ENCODE data around the gene TMEM167B.
"Not testable (repeated sequence)": the region's sequence is repeated elsewhere in the genome, so short reads cannot be mapped to it uniquely, and the experiment has no call there.

TMEM167B gene

DNA sequence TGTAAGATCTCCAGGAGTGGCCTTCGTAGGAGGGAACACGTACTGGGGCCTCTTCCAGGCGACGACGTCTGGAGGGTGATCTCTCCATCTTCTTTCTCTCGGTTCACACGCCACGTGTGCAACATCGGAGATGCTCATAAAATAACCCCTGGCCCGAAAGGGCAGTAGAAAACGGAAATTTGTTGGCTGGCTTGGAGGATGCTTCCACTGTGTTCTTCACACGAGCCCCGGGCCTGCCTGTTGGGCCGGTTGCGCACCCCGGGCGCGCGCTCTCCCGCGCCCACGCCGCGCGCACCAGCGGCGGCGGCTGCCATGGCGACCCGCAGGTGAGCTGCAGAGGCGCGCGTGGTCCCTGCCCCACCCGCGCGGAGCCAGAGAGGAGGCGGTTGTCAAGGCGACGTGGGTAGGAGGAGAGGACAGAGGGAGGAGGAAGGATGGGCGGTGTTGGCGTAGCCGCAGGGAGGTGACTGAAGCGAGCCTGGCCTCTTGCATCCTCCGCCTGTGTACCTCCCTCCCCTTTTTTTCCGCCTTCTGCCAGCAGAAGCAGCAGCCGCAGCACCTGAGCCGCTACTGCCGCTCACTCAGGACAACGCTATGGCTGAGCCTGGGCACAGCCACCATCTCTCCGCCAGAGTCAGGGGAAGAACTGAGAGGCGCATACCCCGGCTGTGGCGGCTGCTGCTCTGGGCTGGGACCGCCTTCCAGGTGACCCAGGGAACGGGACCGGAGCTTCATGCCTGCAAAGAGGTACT, 23.2 kb downstream of the TMEM167B start, which contains the start of gene ELAPOR1:
ELAPOR1 (plus strand) TSS at position 526 of the 752 bp plus-strand sequence; CDS start at position 595, 69 bp downstream.
- DNase-seq (ENCODE audit: low read depth) = peak; percentile 78

DNA sequence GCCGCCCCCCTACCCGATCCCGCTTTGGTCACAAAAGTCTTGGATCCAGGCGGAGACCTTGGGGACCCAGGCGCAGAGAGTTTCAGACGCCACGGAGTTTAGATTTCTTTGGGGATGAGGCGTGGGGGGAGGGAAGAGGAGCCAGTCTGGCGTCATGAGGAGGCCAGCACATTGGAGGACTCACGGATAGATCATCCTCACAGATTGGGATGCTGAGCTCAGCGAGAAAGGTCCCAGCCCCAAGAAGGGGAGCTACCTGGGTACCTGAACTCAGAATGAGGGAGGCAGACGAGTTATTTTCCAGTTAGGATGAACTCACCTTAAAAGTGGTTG, 23.7 kb downstream of the TMEM167B start:
- DNase-seq (ENCODE audit: low read depth) = no peak

DNA sequence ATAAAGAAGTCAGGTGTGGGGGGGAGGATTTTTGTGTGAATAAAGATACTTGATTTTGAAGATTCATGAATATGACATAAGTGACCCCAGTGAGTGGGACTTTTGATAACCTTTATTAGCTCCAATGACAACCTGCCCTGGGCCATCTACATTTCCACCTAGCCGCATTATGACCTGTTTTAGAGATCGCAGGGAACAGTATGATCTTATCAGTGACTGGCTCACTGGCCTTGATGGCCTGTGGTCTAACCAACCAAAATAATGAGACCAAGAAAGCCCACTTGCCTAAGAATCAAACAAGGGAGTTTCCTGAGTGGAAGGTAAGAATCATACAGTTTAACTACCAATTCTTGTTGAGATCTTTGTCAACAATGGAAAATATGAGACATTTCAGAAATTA, 25.1 kb downstream of the TMEM167B start:
- no peak for DNase-seq (ENCODE audit: low read depth)

DNA sequence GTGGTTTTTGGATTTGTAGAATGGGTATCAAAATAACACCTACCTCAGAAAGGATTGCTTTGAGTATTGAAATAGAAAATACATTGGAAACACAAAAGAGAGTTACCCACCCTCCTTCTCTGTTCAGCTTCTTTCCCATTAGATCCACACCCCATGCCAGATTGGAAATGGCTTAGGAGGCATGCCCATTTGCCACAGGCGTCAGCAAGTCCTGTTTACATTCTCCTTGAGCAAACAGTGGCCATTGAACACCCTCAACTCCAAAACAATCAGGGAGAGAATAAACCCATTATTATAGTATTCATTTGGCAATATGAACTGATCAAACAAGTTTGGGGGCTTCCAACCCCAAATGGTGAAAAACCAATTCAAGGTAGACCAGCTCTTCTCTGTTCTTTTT, 25.7 kb downstream of the TMEM167B start:
- no peak for DNase-seq (ENCODE audit: low read depth)

DNA sequence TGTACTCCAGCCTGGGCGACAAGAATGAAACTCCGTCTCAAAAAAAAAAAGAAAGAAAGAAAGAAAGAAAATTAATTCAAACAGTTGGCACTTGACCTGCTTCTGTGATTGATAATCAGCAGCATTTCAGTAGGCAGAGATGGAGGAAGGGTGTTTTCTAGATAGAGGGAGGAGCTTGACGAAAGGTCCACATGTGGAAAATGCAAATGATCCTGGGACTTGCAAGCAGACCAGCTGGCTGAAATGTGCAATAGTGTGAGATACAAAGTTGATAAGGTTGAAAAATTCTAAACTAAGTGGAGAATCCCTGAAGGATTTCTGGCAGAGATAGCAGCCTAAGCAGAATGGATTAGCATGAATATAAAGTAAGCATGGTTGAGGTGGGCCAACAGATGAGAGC, 27.5 kb downstream of the TMEM167B start:
- no peak for DNase-seq (ENCODE audit: low read depth)

DNA sequence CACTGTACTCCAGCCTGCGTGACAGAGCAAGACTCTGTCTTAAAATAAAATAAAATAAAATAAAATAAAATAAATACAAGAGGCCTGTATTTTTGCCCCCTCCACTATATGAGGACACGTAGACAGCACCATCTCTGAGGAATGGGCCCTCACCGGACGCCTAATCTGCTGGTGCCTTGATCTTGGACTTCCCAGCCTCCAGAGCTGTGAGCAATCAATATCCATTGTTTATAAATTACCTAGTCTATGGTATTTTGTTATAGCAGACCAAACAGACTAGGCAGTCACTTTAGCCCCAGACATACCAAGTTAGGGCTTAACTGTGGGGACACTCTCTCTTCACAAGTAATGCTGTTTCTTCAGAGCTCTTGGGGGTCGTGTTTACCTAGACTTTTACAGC, 29.8 kb downstream of the TMEM167B start:
- DNase-seq (ENCODE audit: low read depth) = no peak

DNA sequence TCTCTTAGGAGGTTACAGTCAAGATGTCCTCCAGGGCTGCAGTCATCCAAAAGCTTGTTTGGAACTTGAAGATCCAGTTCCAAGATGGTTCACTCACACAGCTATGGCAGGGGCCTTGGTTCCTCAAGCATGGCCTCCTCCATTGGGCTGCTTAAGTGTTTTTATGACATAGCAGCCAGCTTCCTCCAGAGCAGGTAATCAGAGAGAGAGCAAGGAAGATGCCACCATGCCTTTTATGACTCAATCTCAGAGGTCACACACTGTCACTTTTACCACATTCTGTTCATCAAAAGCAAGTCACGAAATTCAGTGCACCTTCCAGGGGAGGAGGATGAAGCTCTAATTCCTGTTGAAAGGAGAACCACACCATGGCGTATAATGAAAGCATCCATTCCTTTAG, 40.5 kb downstream of the TMEM167B start:
- no peak for DNase-seq (ENCODE audit: low read depth)

DNA sequence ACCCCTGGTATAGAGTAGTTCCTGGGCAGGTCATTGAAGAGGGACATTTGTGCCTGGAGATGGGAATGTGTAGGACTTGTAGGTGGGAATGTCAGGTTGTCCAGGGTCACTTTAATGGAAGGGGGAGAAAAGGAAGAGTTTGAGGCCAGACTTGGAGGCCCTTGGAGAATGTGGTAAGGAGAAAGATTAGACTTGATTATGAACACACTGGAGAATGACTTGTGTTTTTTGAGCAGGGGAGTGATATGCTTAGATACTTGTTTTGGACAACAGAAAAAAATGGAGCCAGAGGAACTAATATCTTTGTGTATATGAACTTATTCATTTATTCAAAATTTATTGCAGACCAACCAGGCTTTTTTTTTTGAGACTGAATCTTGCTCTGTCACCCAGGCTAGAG, 41.2 kb downstream of the TMEM167B start:
- DNase-seq (ENCODE audit: low read depth) = no peak

DNA sequence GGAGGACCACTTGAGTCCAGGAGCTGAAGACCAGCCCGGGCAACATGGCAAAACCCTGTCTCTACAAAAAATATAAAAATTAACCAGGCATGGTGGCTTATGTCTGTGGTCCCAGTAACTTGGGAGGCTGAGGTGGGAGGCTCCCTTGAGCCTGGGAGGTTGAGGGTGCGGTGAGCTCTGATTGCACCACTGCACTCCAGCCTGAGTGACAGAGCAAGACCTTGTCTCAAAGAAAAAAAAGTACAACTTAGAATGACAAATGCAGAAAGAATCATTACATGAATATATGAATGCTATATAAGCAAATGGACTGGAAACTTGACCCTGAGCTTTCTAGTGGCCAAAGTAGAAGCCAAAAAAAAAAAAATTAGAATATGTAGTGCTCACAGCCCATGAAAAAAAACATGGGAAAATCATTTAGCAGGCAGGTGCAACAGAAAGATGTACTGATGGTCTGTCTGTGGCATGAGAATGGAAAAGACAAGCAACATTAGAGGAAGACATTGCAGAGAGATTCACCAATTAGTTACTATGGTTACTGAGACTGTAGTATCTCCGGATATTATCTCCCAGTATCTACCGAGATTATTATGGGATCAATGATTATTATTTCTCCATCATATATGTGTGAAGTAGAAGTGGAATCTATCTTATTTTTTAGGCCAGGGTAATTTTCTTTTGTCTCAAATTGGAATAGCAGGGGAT, 42.6 kb downstream of the TMEM167B start:
- no peak for DNase-seq (ENCODE audit: low read depth)

DNA sequence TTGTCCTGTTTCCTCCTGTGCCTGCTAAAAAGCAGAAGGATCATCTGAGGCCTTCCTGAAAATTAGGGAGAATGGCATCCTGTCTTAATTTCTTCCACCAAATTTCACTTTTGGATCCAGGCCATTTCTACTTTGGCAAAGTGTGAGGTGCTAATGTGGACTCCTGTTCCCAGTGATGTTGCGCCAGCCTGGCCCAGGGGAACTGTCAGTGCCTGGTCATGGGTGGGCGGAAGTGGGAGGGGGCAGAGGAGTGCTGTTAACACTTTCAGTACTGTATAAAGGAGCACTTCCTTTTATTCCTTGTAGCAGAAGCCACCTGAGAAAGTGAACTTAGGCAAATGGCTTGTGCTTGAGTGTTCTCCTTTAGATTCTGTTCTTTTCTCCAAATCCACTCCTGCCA, 43.3 kb downstream of the TMEM167B start:
- no peak for DNase-seq (ENCODE audit: low read depth)

DNA sequence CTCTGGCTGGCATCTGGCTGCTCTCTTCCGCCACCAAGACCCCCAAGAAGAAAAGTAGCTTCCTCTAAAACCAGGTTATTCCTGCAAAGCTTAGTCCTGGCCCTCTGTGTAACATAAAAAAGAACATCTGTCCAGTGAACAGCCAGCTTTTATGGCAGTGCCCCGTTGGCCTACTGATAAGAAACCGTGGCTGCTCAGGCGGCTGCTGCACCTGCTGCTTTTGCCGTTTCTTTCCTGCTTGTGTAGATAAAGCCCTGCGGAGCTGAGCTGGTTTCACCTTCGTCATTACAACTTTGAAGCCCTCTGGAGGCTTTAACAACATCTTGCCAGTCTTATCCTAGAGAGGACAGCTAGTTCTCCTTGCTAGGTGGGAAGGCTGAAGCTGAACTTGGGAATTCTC, 43.9 kb downstream of the TMEM167B start:
- no peak for DNase-seq (ENCODE audit: low read depth)

DNA sequence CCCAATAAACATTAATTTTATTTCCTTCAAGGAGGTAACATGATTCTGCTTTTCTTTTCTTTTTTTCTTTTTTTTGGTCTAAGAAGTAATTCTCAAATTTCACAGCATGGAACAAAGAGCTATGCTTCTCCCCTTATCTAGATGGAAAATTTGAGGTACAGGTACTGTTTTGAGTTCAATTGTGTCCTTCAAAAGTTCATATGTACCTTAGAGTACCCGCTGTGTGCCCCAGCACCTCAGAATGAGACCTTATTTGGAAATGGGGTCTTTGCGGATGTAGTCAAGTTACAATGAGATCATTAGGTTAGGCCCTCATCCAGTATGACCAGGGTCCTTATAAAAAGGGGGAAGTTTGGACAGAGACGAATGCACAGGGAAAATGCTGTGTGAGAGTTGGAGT, 45.4 kb downstream of the TMEM167B start:
- DNase-seq (ENCODE audit: low read depth) = no peak

DNA sequence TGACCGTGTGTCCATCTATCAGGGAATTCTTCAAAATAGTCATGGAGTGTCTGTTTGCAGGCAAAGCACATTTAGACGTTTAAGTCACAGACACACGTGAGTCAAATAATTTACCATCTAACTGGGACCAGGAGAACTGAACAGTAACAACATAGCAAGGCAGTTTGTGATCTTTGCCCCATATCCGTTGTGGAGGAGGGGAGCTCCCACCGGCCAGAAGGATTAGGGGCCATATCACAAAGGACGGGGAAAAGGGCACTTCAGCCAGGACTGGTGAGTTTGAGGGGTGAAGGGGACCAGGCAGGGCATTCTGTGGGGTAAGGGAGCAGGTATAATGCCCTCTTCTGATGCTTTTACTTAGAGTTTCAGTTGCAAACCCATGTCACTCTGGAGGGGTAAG, 46.2 kb downstream of the TMEM167B start:
- DNase-seq (ENCODE audit: low read depth) = no peak

DNA sequence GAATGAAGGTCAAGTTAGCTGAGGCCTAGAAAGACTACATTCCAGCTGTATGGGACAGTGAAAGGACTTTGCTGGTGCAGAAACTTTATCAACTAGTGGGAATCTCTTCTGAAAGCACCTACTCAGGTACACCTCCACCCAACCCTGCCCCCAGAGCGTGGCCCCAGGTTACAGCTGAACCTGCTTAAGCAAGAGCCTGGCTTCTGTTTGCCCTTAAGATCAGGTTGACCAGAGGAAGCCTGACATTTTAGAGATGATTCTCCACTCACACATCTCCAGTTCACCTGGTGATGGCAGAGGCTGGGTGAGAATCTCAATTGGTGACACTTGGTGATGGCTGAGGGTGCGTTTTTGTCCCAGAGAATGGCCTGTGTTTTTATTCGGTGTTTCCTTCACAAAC, 47.4 kb downstream of the TMEM167B start:
- no peak for DNase-seq (ENCODE audit: low read depth)

DNA sequence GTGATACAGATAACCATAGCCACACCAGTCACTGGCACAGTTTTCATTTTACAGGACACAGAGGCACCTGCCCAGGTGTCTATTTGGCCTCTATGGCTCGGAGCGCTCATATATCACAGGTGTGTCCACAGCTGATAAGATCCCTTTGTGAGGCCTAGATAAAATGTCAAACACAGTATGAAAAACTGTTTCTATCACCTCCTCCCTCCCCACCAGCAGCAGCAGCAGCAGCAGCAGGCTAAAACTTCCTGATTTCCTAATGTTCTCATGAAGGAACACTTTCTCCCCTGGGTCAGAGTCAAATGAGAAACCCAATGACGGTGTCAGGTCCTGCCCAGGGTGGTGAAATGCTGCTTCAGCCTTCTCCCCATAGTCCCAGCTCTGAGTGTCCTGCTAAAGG, 47.8 kb downstream of the TMEM167B start:
- DNase-seq (ENCODE audit: low read depth) = no peak

DNA sequence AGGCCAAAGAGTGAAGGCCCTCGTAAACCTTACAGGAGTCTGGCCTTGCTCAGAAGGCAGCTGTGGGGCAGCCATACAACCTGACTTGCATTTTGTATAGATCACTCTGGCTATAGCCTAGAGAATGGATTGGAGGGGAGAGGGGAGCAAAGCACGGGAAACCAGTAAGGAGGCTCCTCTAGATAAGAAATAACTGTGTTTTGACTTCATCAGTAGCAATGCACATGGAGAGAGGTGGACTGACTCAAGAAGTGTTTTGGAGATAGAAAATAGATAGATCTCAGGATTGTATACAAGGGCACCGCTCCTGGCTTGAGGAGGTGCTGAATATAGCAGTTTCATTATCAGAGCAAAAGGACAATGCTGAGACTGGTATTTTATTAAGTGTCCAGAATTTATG, 49.8 kb downstream of the TMEM167B start:
- DNase-seq (ENCODE audit: low read depth) = no peak

DNA sequence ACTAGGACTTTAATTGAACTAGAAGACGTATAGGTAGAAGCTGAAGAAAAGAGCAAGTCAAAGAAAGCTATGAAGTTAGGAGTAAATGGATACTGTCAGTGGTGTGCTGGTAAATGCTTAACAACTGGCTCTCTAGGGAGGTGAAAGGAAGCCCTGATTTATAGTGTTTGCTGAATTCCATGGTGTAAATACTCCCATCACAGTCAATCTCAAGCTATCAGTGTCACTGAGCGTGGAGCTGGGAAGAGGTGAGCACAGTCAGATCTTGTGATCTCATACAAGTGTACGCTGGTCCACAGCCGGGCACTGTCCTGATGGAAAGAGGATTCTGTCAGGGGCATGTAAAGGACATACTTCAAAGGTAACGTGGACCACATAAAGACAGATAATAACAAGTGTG, 51.7 kb downstream of the TMEM167B start:
- DNase-seq (ENCODE audit: low read depth) = no peak

DNA sequence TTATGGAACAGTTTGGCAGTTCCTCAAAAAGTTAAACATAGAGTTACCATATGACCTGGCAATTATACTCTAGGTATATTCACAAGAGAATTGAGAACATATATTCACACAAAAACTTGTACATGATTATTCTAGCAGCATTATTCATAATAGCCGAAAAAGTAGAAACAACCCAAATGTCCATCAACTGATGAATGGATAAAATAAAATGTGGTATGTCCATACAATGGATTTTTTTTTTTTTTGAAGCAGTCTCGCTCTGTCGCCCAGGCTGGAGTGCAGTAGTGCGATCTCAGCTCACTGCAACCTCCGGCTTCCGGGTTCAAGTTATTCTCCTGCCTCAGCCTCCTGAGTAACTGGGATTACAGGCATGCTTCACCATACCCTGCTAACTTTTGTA, 52.2 kb downstream of the TMEM167B start:
- DNase-seq (ENCODE audit: low read depth) = not testable (repeated sequence)

All from stimulated activated CD8-positive, alpha-beta memory T cell treated with anti-CD3 and anti-CD28 coated beads, Interleukin-12 subunit alpha, Interleukin-12 subunit beta, amount 100 ng/mL, for 1 hour (primary cell).